GM15510 (cell line): Measurements from ENCODE around the gene MYBPHL.

Experiments used
- POLR2A ChIP-seq: IDR thresholded peaks from 3 replicates; pipeline ENCODE4 v1.6.1; 2011; ENCODE audit warnings: borderline replicate concordance; ENCODE audit not compliant: insufficient read length; ENCODE audit errors: extremely low read depth

Gene MYBPHL, protein sequence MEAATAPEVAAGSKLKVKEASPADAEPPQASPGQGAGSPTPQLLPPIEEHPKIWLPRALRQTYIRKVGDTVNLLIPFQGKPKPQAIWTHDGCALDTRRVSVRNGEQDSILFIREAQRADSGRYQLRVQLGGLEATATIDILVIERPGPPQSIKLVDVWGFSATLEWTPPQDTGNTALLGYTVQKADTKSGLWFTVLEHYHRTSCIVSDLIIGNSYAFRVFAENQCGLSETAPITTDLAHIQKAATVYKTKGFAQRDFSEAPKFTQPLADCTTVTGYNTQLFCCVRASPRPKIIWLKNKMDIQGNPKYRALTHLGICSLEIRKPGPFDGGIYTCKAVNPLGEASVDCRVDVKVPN

DNA sequence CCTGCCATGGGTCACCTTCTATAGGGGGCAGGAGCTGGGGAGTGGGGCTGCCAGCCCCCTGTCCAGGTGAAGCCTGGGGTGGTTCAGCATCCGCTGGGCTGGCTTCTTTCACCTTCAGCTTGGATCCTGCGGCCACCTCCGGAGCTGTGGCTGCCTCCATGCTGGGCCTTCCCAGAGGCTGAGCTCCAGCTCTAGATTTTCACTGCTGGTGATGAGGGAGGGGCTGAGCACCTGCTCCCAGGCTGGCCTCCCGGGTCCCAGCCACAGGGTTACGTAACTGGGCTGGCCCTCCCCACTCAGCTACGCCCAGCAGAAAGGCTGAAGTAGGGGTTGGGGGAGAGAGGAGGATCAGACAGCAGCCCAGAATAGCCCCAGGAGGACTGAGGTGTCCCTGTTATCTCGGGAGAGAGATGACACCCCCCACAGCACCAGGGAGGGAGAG lies at the start of gene MYBPHL:
MYBPHL (minus strand) TSS at position 180 of the 442 bp plus-strand sequence; CDS start at position 160, 20 bp downstream.
- no peak for TF ChIP-seq POLR2A

DNA sequence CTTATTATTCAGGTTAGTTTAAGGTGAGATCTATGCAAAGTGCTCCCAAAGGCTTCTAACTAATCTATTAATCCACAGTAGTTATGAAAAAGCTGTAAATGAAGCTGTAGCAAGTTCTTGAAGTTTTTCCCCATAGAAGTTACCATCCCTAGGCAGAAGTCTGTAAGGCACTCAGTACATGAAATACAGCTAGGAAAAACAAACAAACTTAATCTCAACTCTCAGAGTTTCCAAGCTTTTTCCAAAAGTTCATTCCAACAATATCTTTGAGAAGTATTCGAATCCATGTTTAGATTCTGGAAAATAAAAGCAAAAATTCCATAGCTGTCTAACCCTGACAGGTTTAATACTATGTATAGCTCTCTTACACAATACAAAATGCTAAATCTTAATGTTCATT lies 49.7 kb upstream of the MYBPHL start:
- TF ChIP-seq POLR2A, result no peak

DNA sequence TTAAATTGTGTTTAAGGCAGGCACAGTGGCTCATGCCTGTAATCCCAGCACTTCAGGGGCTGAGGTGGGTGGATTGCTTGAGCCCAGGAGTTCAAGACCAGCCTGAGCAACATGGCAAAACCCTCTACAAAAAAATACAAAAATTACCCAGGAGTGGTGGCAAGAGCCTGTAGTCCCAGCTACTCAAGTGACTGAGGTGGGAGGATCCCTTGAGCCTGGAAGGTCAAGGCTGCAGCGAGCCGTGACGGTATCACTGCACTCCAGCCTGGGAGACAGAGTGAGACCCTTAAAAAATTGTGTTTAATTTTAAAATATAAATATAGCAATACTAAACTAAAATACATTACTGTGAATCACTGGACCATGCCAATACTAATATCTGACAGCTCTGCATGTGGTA lies 48.1 kb upstream of the MYBPHL start:
- TF ChIP-seq POLR2A, result no peak

DNA sequence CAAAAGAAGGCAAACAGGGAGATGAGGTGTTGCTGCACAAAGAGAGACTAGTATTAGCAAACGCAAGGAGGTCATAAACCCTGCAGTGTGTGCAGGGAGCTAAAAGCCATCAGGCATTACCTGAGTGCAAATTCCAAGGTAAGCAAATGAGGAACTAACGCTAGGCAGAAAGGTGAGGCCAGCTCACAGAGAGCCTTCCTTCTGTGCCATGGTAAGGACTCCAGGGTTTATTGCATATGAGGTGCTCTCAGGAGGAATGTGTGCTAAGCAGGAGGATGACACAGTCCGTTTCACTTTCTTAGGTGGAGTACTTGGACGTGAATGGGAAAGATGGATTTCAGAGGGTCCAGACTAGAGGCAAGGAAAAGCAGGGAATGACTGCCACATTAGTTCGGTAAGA lies 44.6 kb upstream of the MYBPHL start:
- TF ChIP-seq POLR2A, result no peak

DNA sequence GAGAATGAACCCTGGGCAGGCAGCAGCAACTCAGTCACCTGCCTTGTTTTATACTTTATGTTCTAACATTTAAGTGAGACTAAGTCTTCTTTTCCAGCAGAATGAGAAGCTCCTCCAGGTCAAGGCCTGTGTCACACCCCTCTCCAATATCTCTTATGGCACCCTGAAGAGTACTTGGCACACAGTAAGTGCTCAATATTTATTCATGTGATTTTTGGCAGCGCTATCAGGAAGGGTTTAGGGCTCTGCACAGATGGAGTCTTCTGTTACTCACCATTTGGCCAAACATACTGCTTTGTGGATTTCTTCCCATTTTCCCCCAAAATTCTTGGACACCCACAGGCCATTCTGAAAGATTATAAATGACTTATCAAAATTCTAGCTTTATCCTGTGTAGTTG lies 43.8 kb upstream of the MYBPHL start:
- no peak for TF ChIP-seq POLR2A

DNA sequence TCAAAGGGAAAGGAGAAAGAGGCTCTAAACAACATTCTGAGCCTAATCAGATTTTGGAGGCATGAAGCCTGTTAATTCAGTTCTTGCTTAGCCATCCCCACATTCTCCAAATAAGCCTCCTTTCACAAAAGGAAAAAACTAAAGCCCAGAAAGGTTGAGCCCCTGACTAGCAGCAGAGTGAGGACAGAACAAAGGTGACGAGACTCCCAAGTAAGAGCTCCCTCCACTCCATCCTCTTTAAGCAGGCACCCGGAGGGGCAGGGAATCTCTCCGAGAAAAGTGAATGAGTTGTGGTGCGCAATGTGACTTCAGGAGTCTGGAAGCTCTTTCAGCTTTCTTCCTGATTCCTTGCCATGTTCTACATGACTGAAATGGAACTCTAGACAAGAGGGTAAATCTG lies 43.4 kb upstream of the MYBPHL start:
- no peak for TF ChIP-seq POLR2A

DNA sequence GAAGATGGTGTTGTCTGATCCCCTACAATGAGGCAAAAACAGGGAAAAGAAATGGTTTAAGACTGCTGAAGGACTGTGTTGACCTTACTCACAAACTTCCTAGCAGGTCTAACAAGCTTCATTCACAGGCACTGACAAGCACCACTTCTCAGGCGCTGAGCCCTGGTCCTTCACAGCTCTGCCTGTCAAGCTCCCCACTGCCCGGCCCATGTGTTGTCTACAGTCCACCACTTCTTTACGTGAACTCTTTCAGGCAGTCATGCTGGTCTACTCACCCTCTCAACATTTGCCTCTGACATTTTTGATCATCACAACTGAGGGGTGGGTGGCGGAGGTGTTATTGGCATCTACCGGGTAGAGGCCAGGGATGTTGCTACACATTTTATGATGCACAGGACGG lies 40.7 kb upstream of the MYBPHL start:
- no peak for TF ChIP-seq POLR2A

DNA sequence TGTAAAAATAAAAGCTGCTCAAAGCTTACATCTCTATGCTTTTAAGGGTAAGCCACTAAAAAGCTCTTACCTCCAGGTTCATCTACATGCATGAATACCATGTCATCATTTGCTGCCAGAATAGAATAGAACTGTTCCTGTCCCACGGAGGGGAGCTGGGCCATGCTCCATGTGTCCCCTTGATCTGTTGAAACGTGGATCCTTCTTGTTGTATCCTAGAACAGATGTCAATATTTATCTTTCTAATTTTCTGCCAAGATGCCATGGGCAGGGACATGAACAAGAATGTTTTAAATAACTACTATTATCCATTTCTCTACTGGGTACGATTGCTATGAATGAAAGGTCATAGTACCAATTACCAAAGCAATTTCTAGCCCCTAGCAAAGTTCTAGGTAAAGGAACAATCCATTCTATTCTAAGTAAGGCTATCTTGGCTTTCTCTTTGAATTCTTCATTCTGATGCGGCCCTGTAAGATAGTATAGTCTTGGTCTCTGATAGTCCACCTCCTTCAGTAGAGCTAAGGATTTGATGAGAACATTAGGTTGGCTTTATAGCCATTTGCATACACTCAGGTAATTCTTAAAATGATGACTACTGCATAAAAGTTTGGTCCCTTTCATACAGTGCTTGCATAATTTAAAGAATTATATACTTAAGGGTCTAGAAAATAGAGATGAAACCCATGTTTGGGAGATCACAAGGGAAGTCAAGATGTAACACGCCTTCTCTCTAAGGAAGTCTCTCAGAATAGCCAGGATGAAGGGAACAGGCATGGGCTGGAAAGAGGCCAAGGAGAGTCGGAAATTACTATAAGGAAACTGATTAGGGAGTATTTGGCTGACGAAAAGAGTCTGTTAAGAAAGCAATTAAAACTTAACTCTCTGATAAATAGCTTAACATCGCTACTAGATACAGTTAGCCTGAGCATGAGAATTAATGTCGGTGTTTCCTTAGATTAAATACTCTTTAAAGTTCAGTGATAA lies 35.4 kb upstream of the MYBPHL start:
- no peak for TF ChIP-seq POLR2A

DNA sequence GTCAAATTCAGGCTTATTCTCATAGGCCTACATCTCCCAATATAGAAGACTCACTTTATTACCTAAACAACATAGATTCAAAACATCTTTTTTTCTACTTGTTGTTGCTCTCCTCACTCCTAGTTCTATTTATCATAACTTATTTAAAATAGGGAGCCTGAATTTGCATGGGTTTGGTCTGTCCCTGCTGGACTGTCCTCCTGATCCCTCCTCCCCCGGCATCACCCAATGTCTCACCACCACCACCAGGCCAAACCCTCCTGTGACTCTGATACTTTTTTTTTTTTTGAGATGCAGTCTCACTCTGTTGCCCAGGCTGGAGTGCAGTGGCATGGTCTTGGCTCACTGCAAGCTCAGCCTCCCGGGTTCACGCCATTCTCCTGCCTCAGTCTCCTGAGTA lies 31.8 kb upstream of the MYBPHL start:
- no peak for TF ChIP-seq POLR2A

DNA sequence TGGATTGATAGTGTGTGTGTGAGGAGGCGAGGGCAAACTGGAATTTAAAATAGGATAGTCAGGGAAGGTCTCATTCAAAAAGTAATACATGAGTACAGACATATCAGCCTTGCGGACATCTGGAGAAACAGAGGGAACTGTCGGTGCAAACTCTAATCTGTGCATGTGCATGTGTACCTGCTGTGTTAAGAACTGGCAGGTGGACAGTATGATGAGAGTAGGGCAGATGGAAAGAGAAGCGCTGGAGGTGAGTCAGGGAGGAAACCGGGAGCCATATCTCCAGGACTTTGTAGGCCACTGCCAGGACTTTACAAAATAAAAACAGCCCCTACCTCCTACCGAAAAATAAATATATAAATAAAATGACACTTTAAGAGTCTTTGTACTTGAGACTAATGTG lies 31.3 kb upstream of the MYBPHL start:
- no peak for TF ChIP-seq POLR2A

DNA sequence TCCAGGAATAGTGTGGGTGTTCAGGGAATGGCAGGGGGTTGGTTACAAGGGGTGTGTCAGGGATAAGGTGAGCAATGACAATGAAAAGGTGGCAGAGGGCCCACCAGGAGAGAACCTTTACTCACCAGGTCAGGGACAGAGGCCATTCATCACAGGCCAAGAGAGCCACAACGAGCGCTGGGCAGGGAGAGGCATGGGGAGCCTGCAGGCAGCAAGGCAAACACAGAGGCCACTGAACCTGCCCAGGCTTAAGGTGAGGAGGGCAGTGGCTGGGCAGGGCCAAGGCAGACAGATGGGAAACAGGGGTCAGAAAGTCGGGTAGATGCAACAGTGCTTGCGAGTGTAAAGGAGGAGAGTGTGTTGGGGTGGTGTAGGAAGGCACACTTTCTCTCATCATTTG lies 28.3 kb upstream of the MYBPHL start:
- no peak for TF ChIP-seq POLR2A

DNA sequence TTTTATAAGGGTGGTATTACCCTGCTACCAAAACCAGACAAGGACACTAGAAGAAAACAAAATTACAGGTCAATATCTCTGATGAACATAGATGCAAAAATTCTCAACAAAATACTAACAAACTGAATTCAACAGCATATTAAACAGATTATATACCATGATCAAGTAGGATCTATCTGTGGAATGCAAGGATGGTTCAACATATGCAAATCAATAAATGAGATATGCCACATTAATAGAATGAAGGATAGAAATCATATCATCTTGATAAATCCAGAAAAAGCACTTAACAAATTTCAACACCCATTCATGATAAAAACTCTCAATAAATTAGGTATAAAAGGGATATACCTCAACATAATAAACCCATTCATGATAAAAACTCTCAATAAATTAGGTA lies 24.3 kb upstream of the MYBPHL start:
- no peak for TF ChIP-seq POLR2A

DNA sequence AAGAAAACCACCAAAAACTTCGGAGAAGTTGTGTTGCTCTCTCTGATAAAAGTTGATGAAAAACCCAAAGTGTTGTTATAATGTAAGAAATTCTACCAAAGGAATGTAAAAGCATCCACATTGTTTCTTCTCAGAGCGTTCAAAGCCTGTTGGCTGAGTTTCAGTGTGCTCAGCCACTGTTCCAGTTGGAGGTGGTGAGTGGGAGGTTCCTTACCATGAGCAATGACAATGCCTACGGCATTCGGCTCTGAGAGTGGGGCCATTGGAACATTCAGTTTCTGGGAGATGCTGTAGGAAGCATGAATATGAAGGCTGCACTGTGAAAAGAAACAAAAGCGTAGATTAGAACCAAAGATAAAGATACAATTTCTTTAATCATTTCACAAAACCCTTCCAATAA lies 20.5 kb upstream of the MYBPHL start:
- no peak for TF ChIP-seq POLR2A

DNA sequence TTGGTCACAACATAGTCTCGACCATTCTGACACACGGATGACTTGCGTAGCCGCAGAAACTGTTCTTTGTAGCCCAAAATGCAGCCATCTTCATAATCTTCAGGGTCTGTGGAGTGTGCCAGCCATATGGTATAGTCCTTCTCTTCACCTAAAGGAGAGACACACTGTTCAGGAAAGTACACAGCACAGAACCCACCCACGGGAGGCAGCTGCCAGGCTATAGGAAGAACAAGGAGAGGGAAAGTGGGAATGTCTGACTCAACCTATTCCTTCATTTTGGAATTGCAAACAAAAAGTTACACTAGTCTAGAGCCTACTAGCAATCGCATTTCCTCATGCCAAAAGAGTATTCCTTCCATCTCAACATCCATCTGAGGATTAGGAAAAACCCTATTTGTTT lies 16.2 kb upstream of the MYBPHL start:
- no peak for TF ChIP-seq POLR2A

DNA sequence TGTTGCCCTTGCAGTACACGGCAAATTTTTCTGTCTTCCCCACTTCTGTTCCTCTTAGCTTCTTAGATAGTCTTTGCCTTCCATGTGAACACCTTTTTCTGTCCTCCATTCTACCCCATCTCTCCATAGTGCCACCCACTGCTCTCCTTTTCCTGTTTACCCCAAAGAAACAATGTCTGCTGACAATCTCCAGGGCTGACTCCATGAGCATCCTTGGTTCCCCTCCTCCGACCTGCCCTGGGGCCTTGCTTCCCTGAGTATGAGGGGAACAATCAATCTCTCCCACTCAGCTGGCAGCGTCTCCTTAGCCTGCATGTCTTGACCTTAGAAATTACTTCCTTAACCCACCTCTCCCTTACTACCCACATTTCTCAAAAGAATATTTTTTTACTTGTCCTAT lies 12.3 kb upstream of the MYBPHL start:
- TF ChIP-seq POLR2A, result no peak

DNA sequence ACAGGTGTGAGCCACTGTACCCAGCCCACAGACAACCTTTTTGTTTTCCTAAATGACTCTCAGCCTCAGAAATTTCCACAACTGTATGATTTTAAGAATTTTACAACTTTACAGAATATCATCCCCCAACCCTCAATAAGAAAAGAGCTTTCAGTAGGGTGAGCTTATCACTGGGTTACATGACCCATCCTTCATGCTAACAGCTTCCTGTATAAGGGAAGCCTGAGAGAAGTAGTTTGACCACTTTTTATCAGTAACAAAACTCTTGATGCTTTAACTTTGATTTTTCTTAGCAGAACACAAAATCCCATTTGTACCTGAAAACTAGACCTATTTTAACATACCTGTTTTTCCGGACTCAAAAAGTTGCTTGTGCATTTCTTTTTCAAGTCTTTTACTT lies 9.7 kb upstream of the MYBPHL start:
- no peak for TF ChIP-seq POLR2A

DNA sequence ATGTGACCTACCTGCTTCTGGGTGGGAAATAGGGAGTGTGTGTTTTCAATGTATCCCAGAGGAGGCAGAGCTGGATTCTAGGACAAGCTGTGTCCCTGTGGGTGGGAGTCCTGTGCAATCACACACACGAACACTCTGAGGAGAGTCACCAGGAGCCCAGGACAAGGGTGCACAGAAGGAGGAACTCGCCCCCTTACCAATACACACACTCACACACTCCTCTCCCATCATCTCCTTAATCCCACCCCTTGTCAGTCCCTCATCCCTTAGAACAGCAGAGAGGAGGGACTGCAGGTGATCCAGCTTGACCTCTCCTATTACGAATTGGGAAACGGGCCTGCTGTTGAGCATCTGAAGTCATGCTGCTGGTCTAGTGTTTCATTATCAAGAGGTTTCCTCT lies 8.5 kb upstream of the MYBPHL start:
- no peak for TF ChIP-seq POLR2A

DNA sequence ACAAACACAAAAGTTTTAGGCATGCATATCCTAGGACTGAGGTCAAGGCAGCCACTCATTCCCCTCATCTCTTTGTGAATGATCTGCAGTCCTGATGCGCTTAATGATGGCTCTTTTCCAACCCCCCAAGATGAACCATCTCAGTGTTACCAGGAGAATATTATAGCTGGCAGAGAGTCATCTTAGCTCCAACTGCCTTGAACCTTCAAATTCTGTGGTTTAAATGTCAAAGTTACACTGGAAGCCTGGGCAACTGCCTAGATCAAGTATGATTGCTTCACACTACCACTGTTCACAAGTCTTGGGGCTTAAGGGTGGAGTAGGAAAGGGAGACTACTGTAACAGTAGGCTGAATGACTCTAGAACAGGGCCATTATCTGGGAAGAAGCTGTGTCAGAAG lies 8.0 kb upstream of the MYBPHL start:
- no peak for TF ChIP-seq POLR2A
